ENCODE data around the gene MRNIP.

- TF ChIP-seq CTCF (IDR thresholded peaks at IDR 0.05; ENCODE audit: low read depth, low read length, missing input control) (no peak), EGR1 (IDR thresholded peaks at IDR 0.05; ENCODE audit: low read depth in 2 of 2) (no peak), RAD21 (IDR thresholded peaks at IDR 0.05) (no peak), YY1 (IDR thresholded peaks at IDR 0.05) (no peak), REST (IDR thresholded peaks at IDR 0.05) (no peak), JUND (IDR thresholded peaks at IDR 0.05) (no peak), GABPA (IDR thresholded peaks at IDR 0.05 in 1 of 2, conservative IDR thresholded peaks at IDR 0.05 in 1 of 2) (no peak), TAF1 (conservative IDR thresholded peaks at IDR 0.05) (no peak), FOXA1 (IDR thresholded peaks at IDR 0.05) (no peak)
These were observed 18.3 kb downstream of the MRNIP start for GRCh38 chr5:179840321-179840720.
